GM21619 (cell line): Measurements from ENCODE around the gene GNG4.
"Not testable (repeated sequence)": the region's sequence is repeated elsewhere in the genome, so short reads cannot be mapped to it uniquely, and the experiment has no call there.

Experiments used
- ATAC-seq: cut with Tn5 transposase; IDR thresholded peaks from one replicate; pipeline ENCODE4 v1.9.1; 2021; ENCODE audit not compliant: unreplicated experiment

GNG4 gene

GRCh38 chr1:235546369-235547155 is 103.0 kb downstream of the GNG4 start:
- not testable (repeated sequence) for ATAC-seq

GRCh38 chr1:235545292-235545930 is 104.2 kb downstream of the GNG4 start:
- no peak for ATAC-seq

- not testable (repeated sequence) for ATAC-seq
Observed at GRCh38 chr1:235542845-235543244, 106.7 kb downstream of the GNG4 start.

GRCh38 chr1:235533476-235534168 is 116.0 kb downstream of the GNG4 start:
- no peak for ATAC-seq

- no peak for ATAC-seq
Observed at GRCh38 chr1:235532360-235532759, 117.2 kb downstream of the GNG4 start.

GRCh38 chr1:235527196-235527814 is 122.3 kb downstream of the GNG4 start:
- ATAC-seq: no peak

GRCh38 chr1:235525314-235525713 is 124.3 kb downstream of the GNG4 start:
- ATAC-seq: no peak

- no peak for ATAC-seq
Observed at GRCh38 chr1:235516862-235517446, 132.6 kb downstream of the GNG4 start.

GRCh38 chr1:235515844-235516512 is 133.6 kb downstream of the GNG4 start:
- no peak for ATAC-seq

- no peak for ATAC-seq
Observed at GRCh38 chr1:235513495-235514366, 135.9 kb downstream of the GNG4 start.

GRCh38 chr1:235511470-235512240 is 137.9 kb downstream of the GNG4 start:
- ATAC-seq: no peak

GRCh38 chr1:235510823-235511222 is 138.8 kb downstream of the GNG4 start:
- no peak for ATAC-seq

GRCh38 chr1:235507623-235508022 is 142.0 kb downstream of the GNG4 start:
- ATAC-seq: no peak

GRCh38 chr1:235504494-235505222 is 144.9 kb downstream of the GNG4 start:
- peak; percentile 84 for ATAC-seq

GRCh38 chr1:235504122-235504493 is 145.5 kb downstream of the GNG4 start, which contains the start of gene B3GALNT2:
B3GALNT2 (minus strand) TSS chr1:235504452; CDS start chr1:235504252, 200 bp downstream.
- peak; percentile 41 for ATAC-seq

GRCh38 chr1:235503403-235504121 is 146.0 kb downstream of the GNG4 start:
- peak; percentile 8 for ATAC-seq

- no peak for ATAC-seq
Observed at GRCh38 chr1:235502601-235503402, 146.8 kb downstream of the GNG4 start.
